ENCODE results near the gene PDE9A.

The PDE9A gene

GRCh38 chr21:42756580-42757250, 103.3 kb downstream of the PDE9A start:
- Histone ChIP-seq H3K27me3 (ENCODE audit: control insufficient read depth, insufficient read depth, low read length) (no peaks in the 10 kb centered on the region), H3K36me3 (ENCODE audit: control insufficient read depth, insufficient read depth, low read length) (peaks cover 17% of the 10 kb centered on the region), H3K9me3 (ENCODE audit: control insufficient read depth, insufficient read depth, low read length) (no peaks in the 10 kb centered on the region), H3K9ac (ENCODE audit: low read depth, low read length) (no peak overlapping the region), H3K4me1 (ENCODE audit: control insufficient read depth, insufficient read depth, low read length) (no peaks in the 10 kb centered on the region), H3K4me3 (ENCODE audit: low read depth, low read length) (no peak overlapping the region)

- Histone ChIP-seq H3K27me3 (ENCODE audit: control insufficient read depth, insufficient read depth, low read length) (no peaks in the 10 kb centered on the region), H3K36me3 (ENCODE audit: control insufficient read depth, insufficient read depth, low read length) (peaks cover 24% of the 10 kb centered on the region), H3K4me3 (ENCODE audit: low read depth, low read length) (no peak overlapping the region), H3K9ac (ENCODE audit: low read depth, low read length) (no peak overlapping the region), H3K9me3 (ENCODE audit: control insufficient read depth, insufficient read depth, low read length) (no peaks in the 10 kb centered on the region), H3K4me1 (ENCODE audit: control insufficient read depth, insufficient read depth, low read length) (no peaks in the 10 kb centered on the region)
Observed at GRCh38 chr21:42757422-42757821, 104.0 kb downstream of the PDE9A start.

- Histone ChIP-seq H3K36me3 (ENCODE audit: control insufficient read depth, insufficient read depth, low read length) (peaks cover 27% of the 10 kb centered on the region), H3K27me3 (ENCODE audit: control insufficient read depth, insufficient read depth, low read length) (no peaks in the 10 kb centered on the region), H3K4me1 (ENCODE audit: control insufficient read depth, insufficient read depth, low read length) (no peaks in the 10 kb centered on the region), H3K9ac (ENCODE audit: low read depth, low read length) (no peak overlapping the region), H3K9me3 (ENCODE audit: control insufficient read depth, insufficient read depth, low read length) (no peaks in the 10 kb centered on the region), H3K4me3 (ENCODE audit: low read depth, low read length) (no peak overlapping the region)
Observed at GRCh38 chr21:42757826-42758655, 104.6 kb downstream of the PDE9A start.

- Histone ChIP-seq H3K4me3 (ENCODE audit: low read depth, low read length) (no peak overlapping the region), H3K27me3 (ENCODE audit: control insufficient read depth, insufficient read depth, low read length) (no peaks in the 10 kb centered on the region), H3K9me3 (ENCODE audit: control insufficient read depth, insufficient read depth, low read length) (no peaks in the 10 kb centered on the region), H3K36me3 (ENCODE audit: control insufficient read depth, insufficient read depth, low read length) (peaks cover 32% of the 10 kb centered on the region), H3K4me1 (ENCODE audit: control insufficient read depth, insufficient read depth, low read length) (no peaks in the 10 kb centered on the region), H3K9ac (ENCODE audit: low read depth, low read length) (no peak overlapping the region)
Observed at GRCh38 chr21:42758721-42759593, 105.5 kb downstream of the PDE9A start.

- Histone ChIP-seq H3K36me3 (ENCODE audit: control insufficient read depth, insufficient read depth, low read length) (peaks cover 38% of the 10 kb centered on the region), H3K4me1 (ENCODE audit: control insufficient read depth, insufficient read depth, low read length) (no peaks in the 10 kb centered on the region), H3K27me3 (ENCODE audit: control insufficient read depth, insufficient read depth, low read length) (no peaks in the 10 kb centered on the region), H3K9me3 (ENCODE audit: control insufficient read depth, insufficient read depth, low read length) (no peaks in the 10 kb centered on the region), H3K9ac (ENCODE audit: low read depth, low read length) (no peak overlapping the region), H3K4me3 (ENCODE audit: low read depth, low read length) (no peak overlapping the region)
Observed at GRCh38 chr21:42759594-42759927, 106.1 kb downstream of the PDE9A start.

- H3K4me1 ChIP-seq (ENCODE audit: control insufficient read depth, insufficient read depth, low read length), result no peaks in the 10 kb centered on the region
- H3K27me3 ChIP-seq (ENCODE audit: control insufficient read depth, insufficient read depth, low read length), result no peaks in the 10 kb centered on the region
- no peaks in the 10 kb centered on the region for H3K9me3 ChIP-seq (ENCODE audit: control insufficient read depth, insufficient read depth, low read length)
- H3K36me3 ChIP-seq (ENCODE audit: control insufficient read depth, insufficient read depth, low read length), result peaks cover 42% of the 10 kb centered on the region
- no peak overlapping the region for H3K4me3 ChIP-seq (ENCODE audit: low read depth, low read length)
- H3K9ac ChIP-seq (ENCODE audit: low read depth, low read length), result no peak overlapping the region
Observed at GRCh38 chr21:42760361-42760950, 107.0 kb downstream of the PDE9A start.

- Histone ChIP-seq H3K4me3 (ENCODE audit: low read depth, low read length) (no peak overlapping the region), H3K36me3 (ENCODE audit: control insufficient read depth, insufficient read depth, low read length) (peaks cover 46% of the 10 kb centered on the region), H3K4me1 (ENCODE audit: control insufficient read depth, insufficient read depth, low read length) (no peaks in the 10 kb centered on the region), H3K9me3 (ENCODE audit: control insufficient read depth, insufficient read depth, low read length) (no peaks in the 10 kb centered on the region), H3K27me3 (ENCODE audit: control insufficient read depth, insufficient read depth, low read length) (no peaks in the 10 kb centered on the region), H3K9ac (ENCODE audit: low read depth, low read length) (no peak overlapping the region)
Observed at GRCh38 chr21:42760951-42761751, 107.7 kb downstream of the PDE9A start.

- Histone ChIP-seq H3K4me3 (ENCODE audit: low read depth, low read length) (no peak overlapping the region), H3K27me3 (ENCODE audit: control insufficient read depth, insufficient read depth, low read length) (no peaks in the 10 kb centered on the region), H3K36me3 (ENCODE audit: control insufficient read depth, insufficient read depth, low read length) (peaks cover 49% of the 10 kb centered on the region), H3K9me3 (ENCODE audit: control insufficient read depth, insufficient read depth, low read length) (no peaks in the 10 kb centered on the region), H3K4me1 (ENCODE audit: control insufficient read depth, insufficient read depth, low read length) (no peaks in the 10 kb centered on the region), H3K9ac (ENCODE audit: low read depth, low read length) (no peak overlapping the region)
Observed at GRCh38 chr21:42761776-42762335, 108.4 kb downstream of the PDE9A start.

- H3K9ac ChIP-seq (ENCODE audit: low read depth, low read length), result no peak overlapping the region
- peaks cover 55% of the 10 kb centered on the region for H3K36me3 ChIP-seq (ENCODE audit: control insufficient read depth, insufficient read depth, low read length)
- H3K4me3 ChIP-seq (ENCODE audit: low read depth, low read length), result no peak overlapping the region
- no peaks in the 10 kb centered on the region for H3K4me1 ChIP-seq (ENCODE audit: control insufficient read depth, insufficient read depth, low read length)
- H3K27me3 ChIP-seq (ENCODE audit: control insufficient read depth, insufficient read depth, low read length), result no peaks in the 10 kb centered on the region
- H3K9me3 ChIP-seq (ENCODE audit: control insufficient read depth, insufficient read depth, low read length), result no peaks in the 10 kb centered on the region
Observed at GRCh38 chr21:42763581-42764442, 110.4 kb downstream of the PDE9A start.

- H3K27me3 ChIP-seq (ENCODE audit: control insufficient read depth, insufficient read depth, low read length), result no peaks in the 10 kb centered on the region
- no peaks in the 10 kb centered on the region for H3K9me3 ChIP-seq (ENCODE audit: control insufficient read depth, insufficient read depth, low read length)
- no peak overlapping the region for H3K4me3 ChIP-seq (ENCODE audit: low read depth, low read length)
- H3K36me3 ChIP-seq (ENCODE audit: control insufficient read depth, insufficient read depth, low read length), result peaks cover 60% of the 10 kb centered on the region
- H3K4me1 ChIP-seq (ENCODE audit: control insufficient read depth, insufficient read depth, low read length), result no peaks in the 10 kb centered on the region
- H3K9ac ChIP-seq (ENCODE audit: low read depth, low read length), result no peak overlapping the region
Observed at GRCh38 chr21:42764443-42764760, 111.0 kb downstream of the PDE9A start.
